ENCODE measurements around the gene KRTAP4-9.
"Not testable (repeated sequence)": the region's sequence is repeated elsewhere in the genome, so short reads cannot be mapped to it uniquely, and the experiment has no call there.

Gene KRTAP4-9

DNA sequence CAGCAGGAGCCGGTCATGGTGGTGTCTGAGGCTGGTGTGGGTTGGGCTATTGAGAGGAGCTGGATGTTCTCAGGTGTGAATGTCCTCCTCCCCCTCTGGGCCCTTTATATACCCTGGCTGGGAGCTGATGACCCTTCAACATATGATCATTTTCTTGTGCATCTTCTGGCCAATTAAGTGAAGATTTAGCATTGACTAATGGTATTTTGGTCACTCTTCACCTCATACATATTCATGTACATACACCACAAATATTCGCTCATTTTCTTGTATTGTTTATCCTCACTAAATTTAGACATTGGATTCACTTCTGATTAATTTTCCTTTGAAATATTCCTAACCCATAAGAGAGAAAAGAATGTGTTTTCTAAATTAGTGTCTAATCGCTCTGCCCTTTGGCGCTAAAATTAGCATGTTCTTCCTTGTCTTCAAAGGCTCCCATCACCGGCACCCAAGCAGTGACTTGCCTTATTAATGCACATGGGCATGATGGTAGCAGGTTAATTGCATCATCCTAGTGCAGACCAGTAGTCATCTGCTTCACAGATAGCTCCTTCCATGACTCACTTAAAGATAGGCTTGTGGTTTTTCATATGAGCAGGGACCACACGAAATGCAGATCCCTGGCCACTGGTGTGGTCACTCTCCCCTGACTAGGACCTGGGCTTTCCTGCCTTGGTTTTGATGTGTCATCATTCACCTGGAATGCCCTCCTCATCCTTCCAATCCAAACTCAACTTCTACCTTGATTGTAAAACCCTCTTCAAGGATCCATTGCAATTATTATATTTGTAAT, 39.2 kb upstream of the KRTAP4-9 start, which contains the start of gene KRTAP2-4:
KRTAP2-4 (minus strand) TSS at position 51 of the 796 bp plus-strand sequence; CDS start at position 17, 34 bp downstream.
- H3K27ac ChIP-seq, result no peak within 1 kb of the TSS
- TF ChIP-seq, protein P1, sequence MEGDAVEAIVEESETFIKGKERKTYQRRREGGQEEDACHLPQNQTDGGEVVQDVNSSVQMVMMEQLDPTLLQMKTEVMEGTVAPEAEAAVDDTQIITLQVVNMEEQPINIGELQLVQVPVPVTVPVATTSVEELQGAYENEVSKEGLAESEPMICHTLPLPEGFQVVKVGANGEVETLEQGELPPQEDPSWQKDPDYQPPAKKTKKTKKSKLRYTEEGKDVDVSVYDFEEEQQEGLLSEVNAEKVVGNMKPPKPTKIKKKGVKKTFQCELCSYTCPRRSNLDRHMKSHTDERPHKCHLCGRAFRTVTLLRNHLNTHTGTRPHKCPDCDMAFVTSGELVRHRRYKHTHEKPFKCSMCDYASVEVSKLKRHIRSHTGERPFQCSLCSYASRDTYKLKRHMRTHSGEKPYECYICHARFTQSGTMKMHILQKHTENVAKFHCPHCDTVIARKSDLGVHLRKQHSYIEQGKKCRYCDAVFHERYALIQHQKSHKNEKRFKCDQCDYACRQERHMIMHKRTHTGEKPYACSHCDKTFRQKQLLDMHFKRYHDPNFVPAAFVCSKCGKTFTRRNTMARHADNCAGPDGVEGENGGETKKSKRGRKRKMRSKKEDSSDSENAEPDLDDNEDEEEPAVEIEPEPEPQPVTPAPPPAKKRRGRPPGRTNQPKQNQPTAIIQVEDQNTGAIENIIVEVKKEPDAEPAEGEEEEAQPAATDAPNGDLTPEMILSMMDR (conservative IDR thresholded peaks at IDR 0.05), result no peak

DNA sequence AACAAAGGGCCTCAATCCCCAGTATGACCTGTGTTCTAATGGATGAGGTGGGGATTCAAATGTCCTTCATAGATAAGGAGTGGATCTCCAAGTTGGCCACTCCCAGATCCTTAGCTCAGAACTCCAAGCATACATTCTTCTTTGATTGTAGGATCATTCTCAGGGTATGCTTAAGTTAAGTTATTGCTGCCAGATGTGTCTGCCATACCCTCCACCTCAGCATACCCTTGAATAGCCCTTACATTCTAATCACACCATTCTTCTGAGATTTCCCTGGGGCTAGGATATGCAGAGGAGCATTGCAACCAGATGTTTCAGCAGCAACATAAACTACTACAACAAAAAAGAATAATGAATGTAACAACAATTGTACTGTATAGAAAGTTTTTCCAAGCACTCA, 37.9 kb upstream of the KRTAP4-9 start:
- TF ChIP-seq, protein P1 (conservative IDR thresholded peaks at IDR 0.05), result no peak
- H3K27ac ChIP-seq, result no peak overlapping the region

DNA sequence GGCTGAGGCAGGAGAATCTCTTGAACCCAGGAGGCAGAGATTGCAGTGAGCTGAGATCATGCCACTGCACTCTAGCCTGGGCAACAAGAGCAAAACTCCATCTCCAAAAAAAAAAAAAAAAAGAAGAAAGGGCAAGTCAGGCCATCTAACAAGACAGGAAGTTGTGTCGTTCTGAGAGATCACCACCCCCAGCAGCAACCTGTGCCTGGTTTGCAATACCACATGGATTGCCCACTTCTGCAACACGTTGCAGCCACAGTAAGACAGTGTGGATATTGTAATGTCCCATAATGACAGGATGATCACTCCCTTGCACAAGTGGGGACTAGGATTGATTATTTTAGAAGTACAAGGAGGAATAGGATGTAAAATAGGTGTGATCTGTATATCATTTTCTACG, 36.2 kb upstream of the KRTAP4-9 start:
- TF ChIP-seq, protein P1 (conservative IDR thresholded peaks at IDR 0.05), result no peak
- no peak overlapping the region for H3K27ac ChIP-seq

DNA sequence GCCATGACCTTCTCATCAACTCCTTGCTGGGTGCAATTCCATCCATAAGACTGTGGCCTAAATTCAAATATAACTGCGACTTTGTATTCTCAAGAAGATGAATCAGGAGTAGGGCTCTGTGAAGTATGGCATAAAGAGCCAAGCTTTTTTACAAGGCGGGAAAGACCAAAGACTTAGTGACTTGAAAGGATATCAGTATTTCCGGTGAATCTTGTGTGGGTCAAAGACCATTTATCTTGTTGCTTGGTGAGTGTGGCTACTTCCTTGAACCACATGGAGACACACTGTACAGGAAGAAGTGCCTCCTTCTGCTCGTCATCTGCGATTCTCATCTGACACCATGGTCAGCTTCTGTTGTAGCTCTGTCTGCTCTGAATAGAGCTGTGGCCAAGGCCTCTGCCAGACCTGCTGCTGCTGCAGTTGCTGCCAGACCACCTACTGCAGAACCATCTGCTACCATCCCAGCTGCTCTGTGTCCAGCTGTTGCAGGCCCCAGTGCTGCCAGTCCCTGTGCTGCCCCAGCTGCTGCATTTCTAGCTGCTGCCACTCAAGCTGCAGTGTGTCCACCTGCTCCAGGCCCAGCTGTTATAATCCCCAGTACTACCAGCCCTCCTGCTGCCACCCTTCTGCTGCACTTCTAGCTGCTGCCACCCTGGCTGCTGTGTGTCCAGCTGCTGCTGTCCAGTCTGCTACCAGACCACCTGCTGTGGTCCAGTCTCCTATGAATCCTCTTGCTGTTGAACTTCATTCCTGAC, 33.4 kb upstream of the KRTAP4-9 start:
- no peak overlapping the region for H3K27ac ChIP-seq
- TF ChIP-seq, protein P1 (conservative IDR thresholded peaks at IDR 0.05), result no peak

DNA sequence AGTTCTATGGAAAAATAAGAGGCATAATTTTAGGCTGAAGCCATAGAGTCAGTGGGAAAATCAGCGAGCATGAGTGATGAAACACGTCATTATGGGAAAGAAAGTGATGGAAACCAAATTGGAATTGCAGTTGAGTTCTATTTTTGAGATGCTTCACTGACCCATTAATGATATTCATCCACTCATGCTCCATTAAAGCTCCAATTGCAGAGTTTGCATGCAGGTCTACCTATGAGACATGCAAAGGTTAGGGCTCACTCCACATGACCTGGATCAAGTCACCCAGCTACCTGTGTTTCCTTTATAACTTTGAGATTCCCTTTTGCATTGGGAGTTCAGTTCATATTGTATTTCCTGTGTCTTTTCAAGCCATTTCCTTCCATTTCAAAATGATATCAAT, 31.5 kb upstream of the KRTAP4-9 start:
- TF ChIP-seq, protein P1 (conservative IDR thresholded peaks at IDR 0.05), result no peak
- no peak overlapping the region for H3K27ac ChIP-seq

DNA sequence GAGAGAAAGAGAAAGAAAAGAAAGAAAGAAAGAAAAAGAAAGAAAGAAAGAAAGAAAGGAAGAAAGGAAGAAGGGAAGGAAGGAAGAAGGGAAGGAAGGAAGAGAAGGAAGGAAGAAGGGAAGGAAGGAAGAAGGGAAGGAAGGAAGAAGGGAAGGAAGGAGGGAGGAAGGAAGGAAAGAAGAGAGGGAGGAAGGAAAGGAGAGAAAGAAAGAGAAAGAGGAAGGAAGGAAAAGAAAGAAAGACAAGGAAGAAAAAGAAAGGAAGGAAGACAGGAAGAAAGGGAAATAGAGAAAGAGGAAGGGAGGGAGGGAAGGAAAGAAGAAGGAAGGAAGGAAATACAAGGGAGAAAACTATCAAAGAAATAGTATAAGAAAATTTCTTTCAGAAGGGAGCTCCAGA, 28.4 kb upstream of the KRTAP4-9 start:
- TF ChIP-seq, protein P1 (conservative IDR thresholded peaks at IDR 0.05), result no peak
- H3K27ac ChIP-seq, result no peak overlapping the region

DNA sequence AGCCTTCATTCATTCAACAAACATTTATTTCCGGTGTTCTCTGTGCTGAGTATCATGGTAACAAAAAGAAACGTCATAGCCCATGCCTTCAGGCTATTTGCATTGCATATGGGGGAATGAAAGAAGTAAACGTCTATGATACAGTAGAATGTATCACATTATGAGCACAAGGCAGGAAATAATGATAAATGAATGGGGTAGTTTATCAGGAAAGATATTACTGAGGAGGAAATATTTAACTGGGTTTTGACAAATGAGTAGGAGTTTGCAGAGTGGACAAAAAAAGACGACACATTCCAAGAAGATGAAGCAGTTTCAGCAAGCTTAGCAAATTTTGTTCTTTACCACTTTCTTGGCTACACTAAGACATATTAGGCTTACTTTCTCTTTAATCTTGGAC, 22.6 kb upstream of the KRTAP4-9 start:
- TF ChIP-seq, protein P1 (conservative IDR thresholded peaks at IDR 0.05), result no peak
- H3K27ac ChIP-seq, result no peak overlapping the region

DNA sequence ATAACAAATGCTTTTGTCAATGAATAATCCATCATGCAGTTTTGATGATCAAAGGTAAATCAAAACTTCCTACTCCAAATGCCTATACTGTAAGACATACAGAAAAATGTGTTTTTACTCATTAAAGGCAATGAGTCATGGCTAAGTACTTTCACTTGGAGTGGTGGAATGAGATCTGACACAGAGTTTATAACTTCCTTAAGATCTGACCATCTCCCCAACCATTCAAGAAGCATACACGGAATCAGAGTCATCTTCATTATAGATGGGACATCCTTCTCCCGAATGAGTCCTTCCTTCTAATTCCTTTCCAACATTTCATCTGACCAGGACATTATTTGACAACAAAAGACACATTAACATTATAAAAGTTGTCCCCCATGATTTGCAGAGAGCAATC, 21.8 kb upstream of the KRTAP4-9 start:
- not testable (repeated sequence) for H3K27ac ChIP-seq

DNA sequence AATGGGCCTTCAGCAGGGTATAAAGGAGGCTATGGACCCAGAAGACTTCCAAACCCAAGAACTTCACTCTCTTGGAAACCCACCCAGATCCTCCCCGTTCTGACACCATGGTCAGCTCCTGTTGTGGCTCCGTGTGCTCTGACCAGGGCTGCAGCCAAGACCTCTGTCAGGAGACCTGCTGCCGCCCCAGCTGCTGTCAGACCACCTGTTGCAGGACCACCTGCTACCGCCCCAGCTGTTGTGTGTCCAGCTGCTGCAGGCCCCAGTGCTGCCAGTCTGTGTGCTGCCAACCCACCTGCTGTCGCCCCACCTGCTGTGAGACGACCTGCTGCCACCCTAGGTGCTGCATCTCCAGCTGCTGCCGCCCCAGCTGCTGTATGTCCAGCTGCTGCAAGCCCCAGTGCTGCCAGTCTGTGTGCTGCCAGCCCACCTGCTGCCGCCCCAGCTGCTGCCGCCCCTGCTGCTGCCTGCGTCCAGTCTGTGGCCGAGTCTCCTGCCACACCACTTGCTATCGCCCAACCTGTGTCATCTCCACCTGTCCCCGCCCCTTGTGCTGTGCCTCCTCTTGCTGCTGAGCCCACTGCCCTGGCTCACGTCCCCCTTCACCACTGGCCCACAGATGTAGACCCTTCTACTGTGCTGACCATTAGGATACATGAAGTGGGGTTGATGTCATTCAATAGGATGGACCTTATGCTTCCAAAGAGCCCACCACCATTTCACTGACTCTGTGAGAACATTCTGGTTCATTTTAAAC, 20.9 kb upstream of the KRTAP4-9 start, which contains the start of gene KRTAP4-7:
KRTAP4-7 (plus strand) TSS at position 51 of the 757 bp plus-strand sequence; CDS start at position 108, 57 bp downstream.
- H3K27ac ChIP-seq, result not testable (repeated sequence)

DNA sequence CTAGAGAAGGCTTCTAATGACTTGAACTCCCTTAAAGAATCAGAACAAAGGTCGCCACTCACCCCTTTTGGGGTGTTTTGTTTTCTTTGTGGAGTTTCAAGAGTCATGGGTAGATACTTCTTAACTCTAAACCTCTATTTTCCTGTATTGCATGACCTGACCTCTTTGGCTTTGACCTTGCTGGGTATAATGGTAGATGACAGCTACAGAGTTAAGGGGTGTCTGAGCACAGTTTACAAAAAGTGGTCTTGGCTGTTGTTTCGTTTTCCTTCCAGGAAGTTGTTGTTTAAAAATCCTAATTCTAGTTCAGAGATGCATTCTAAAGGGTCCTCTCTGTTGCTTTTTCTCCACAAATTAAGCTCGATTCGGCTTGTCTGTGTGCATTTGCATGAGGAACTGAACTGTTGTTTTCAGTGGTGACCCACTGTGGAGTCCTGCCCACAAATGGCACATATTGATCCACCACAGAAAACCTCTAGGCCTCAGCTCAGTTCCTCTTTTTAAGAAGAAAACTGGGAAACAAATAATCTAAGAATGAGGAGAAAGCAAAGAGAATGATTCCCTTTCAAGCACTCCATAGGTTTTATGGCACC, 16.3 kb upstream of the KRTAP4-9 start:
- H3K27ac ChIP-seq, result not testable (repeated sequence)

Data from VCaP (cell line).